A549 treated with CORT108297 at 1 μM for 4 hours (cell line): ENCODE measurements around the gene KIFBP. TPM values are rescaled to one million over a fixed set of nuclear protein-coding genes. Genes with fewer than 3 reads are reported as not detected.

ENCODE experiments used
- total RNA-seq: library from RNA; stranded (reverse); fragments of 200-300 nt; extraction: Qiagen RNA extraction; gene quantifications from 5 replicates; pipeline ENCODE4 v1.2.3, GENCODE V29; 2022

Gene KIFBP
- 35.4 to 47.8 TPM (median 39.8 TPM) in 5 replicates for total RNA-seq

GRCh38 chr10:68988530-68989316, at the start of gene KIFBP:
KIFBP (plus strand) TSS chr10:68988803; CDS start chr10:68988833, 30 bp downstream.

GRCh38 chr10:68955832-68956532, 32.6 kb upstream of the KIFBP start, which contains the start of gene DDX21:
DDX21 (plus strand) TSS chr10:68956170; CDS start chr10:68956226, 56 bp downstream.

Other genes starting within 250 kb of the KIFBP start
- 0.61 to 0.87 TPM (median 0.68 TPM) in 5 replicates for gene STOX1, start 161.3 kb upstream of the KIFBP start, total RNA-seq
- 30.7 to 44.6 TPM (median 33.5 TPM) in 5 replicates for gene DDX50, start 87.5 kb upstream of the KIFBP start, total RNA-seq
- 113 to 164 TPM (median 128 TPM) in 5 replicates for gene DDX21, start 32.6 kb upstream of the KIFBP start, total RNA-seq
- gene SRGN, start 99.3 kb downstream of the KIFBP start, total RNA-seq: 57.1 to 87.2 TPM (median 61.2 TPM) in 5 replicates
- 44.9 to 80.6 TPM (median 50.1 TPM) in 5 replicates for gene VPS26A, start 135.4 kb downstream of the KIFBP start, total RNA-seq
- 31.9 to 36.1 TPM (median 34.7 TPM) in 5 replicates for gene SUPV3L1, start 191.4 kb downstream of the KIFBP start, total RNA-seq
- 12.8 to 19.1 TPM (median 15.2 TPM) in 5 replicates for gene HKDC1, start 231.5 kb downstream of the KIFBP start, total RNA-seq